ENCODE measurements around the gene KLK12. TPM values are rescaled to one million over a fixed set of nuclear protein-coding genes. Genes with fewer than 3 reads are reported as not detected.

Gene KLK12
- total RNA-seq, 1 experiment from 2014 or later, result not detected

GRCh38 chr19:51066393-51067186, 31.8 kb upstream of the KLK12 start:
- Histone ChIP-seq H2BK120ac (ENCODE audit: low read depth, low read length, poor library complexity, severe bottlenecking) (no peak overlapping the region), H3K14ac (ENCODE audit: insufficient read depth, low read length) (no peak overlapping the region), H2BK20ac (ENCODE audit: low read depth, low read length, poor library complexity, severe bottlenecking) (no peak overlapping the region), H3K27me3 (ENCODE audit: insufficient read depth, low read length) (no peaks in the 10 kb centered on the region), H3K18ac (ENCODE audit: insufficient read length, low read depth, low read length) (no peak overlapping the region), H4K91ac (ENCODE audit: insufficient read length, low read depth, low read length) (no peak overlapping the region), H3K4ac (ENCODE audit: low read depth, low read length) (no peak overlapping the region), H3K27ac (ENCODE audit: insufficient read length, low read depth, low read length) (no peak overlapping the region), H3K79me1 (ENCODE audit: insufficient read depth, low read depth, low read length, poor library complexity, severe bottlenecking) (no peaks in the 10 kb centered on the region), H2BK12ac (ENCODE audit: insufficient read length, low read depth, low read length) (no peak overlapping the region), H4K8ac (replicated peaks; ENCODE audit: insufficient read length, low read depth, low read length) (no peak overlapping the region), H3K23ac (ENCODE audit: insufficient read length, low read depth, low read length) (no peak overlapping the region), H2BK15ac (ENCODE audit: low read depth, low read length) (no peak overlapping the region), H3K4me1 (ENCODE audit: insufficient read depth, low read length) (no peaks in the 10 kb centered on the region; the same call in 1 of the 2 replicates), H3T11ph (ENCODE audit: low read length) (no peak overlapping the region), H3K9me3 (ENCODE audit: control insufficient read depth, low read depth, low read length) (no peaks in the 10 kb centered on the region), H3K23me2 (ENCODE audit: insufficient read length, low read depth, low read length, poor library complexity, severe bottlenecking) (peaks cover 5% of the 10 kb centered on the region), H4K20me1 (ENCODE audit: control insufficient read depth, insufficient read depth, insufficient read length) (no peaks in the 10 kb centered on the region), H2AFZ (ENCODE audit: low read length) (no peak overlapping the region), H2AK5ac (ENCODE audit: insufficient read length, low read length) (no peak overlapping the region), H3K4me2 (ENCODE audit: insufficient read depth, insufficient read length, low read length) (no peak overlapping the region), H3K9ac (ENCODE audit: extremely low read depth, insufficient read length, low read length) (no peak overlapping the region), H3K56ac (ENCODE audit: insufficient read length, low read depth, low read length) (no peak overlapping the region), H4K5ac (ENCODE audit: insufficient read length, low read depth, low read length) (no peak overlapping the region), H2BK5ac (ENCODE audit: insufficient read length, low read length) (no peak overlapping the region), H3K79me2 (ENCODE audit: insufficient read depth, low read length) (no peaks in the 10 kb centered on the region)
- H3K9me3 Mint-ChIP-seq, result no peaks in the 10 kb centered on the region; a peak in 1 of 5 replicates
- no peak overlapping the region for H3K27ac Mint-ChIP-seq
- H3K36me3 Mint-ChIP-seq (ENCODE audit: insufficient read depth in 1 of 3, low read depth in 3 of 3), result peaks cover 0 to 3% (median 0%) of the 10 kb centered on the region in 3 experiments; a peak in 2 of 7 replicates
- H3K27me3 Mint-ChIP-seq (ENCODE audit: low read depth), result peaks cover 11% of the 10 kb centered on the region
- H3K4me1 Mint-ChIP-seq, result peaks cover 10 to 13% of the 10 kb centered on the region in 2 experiments
- no CpG with 5 or more reads among the region's 7 CpGs for WGBS (ENCODE audit: extremely low coverage, insufficient read length, low lambda C conversion rate)
- DNase-seq, result peak; percentile 15
- no peak for TF ChIP-seq CTCF (conservative IDR thresholded peaks at IDR 0.05)
- no peak overlapping the region; a peak in 1 of 5 replicates for H3K4me3 Mint-ChIP-seq
